K562 (cell line): ENCODE results near the gene ELOVL1.

Experiments
- ASH1L ChIP-seq: fragments of 450-650 bp; IDR thresholded peaks from 2 replicates; pipeline ENCODE4 v1.6.1; 2018; ENCODE audit warnings: borderline replicate concordance, mild to moderate bottlenecking, low read depth; ENCODE audit not compliant: partially characterized antibody
- CBFA2T2 ChIP-seq: fragments of 450-650 bp; conservative IDR thresholded peaks from 2 replicates; pipeline ENCODE4 v1.6.1; 2017; ENCODE audit warnings: mild to moderate bottlenecking
- DACH1 ChIP-seq: fragments of 450-650 bp; IDR thresholded peaks from 2 replicates; pipeline ENCODE4 v1.6.1; 2018; ENCODE audit not compliant: partially characterized antibody
- EZH2 ChIP-seq: IDR thresholded peaks from 2 replicates; pipeline ENCODE4 v1.6.1; 2012; ENCODE audit warnings: low read depth, mild to moderate bottlenecking, inconsistent platforms, low read length, borderline replicate concordance
- FOXJ2 ChIP-seq: fragments of 200-800 bp; sonication (Bioruptor generic); IDR thresholded peaks from 2 replicates; pipeline ENCODE4 v1.6.1; 2016; ENCODE audit warnings: missing genetic modification characterization, missing compliant biosample characterization
- KDM5B ChIP-seq: fragments of 200-600 bp; sonication (generic); IDR thresholded peaks from 2 replicates; pipeline ENCODE4 v1.6.1; 2012; ENCODE audit warnings: low read depth, mild to moderate bottlenecking, moderate library complexity, low read length, control low read depth, inconsistent platforms; ENCODE audit not compliant: insufficient replicate concordance
- KLF1 ChIP-seq: fragments of 450-650 bp; IDR thresholded peaks from 2 replicates; pipeline ENCODE4 v1.6.1; 2016; ENCODE audit warnings: missing genetic modification characterization, missing compliant biosample characterization
- POLR2A ChIP-seq: fragments of 450-650 bp; conservative IDR thresholded peaks from 2 replicates; pipeline ENCODE4 v1.6.1; 2016
- RAD21 ChIP-seq, 2 experiments: fragments of 250-450 bp in 1 of 2; fragments of 450-650 bp in 1 of 2; sonication (Bioruptor Pico) in 1 of 2; formaldehyde crosslinking in 1 of 2; IDR thresholded peaks in 1 of 2; conservative IDR thresholded peaks in 1 of 2; 2 replicates each; pipeline versions ENCODE4 v1.4.0 to v1.8.0; 2020 to 2022; ENCODE audit warnings: mild to moderate bottlenecking in 2 of 2, moderate library complexity in 1 of 2
- SMC3 ChIP-seq: conservative IDR thresholded peaks from 2 replicates; pipeline ENCODE4 v1.6.1; 2011; ENCODE audit warnings: low read depth, low read length, improper control_type of control experiment; ENCODE audit not compliant: insufficient read depth
- WHSC1 ChIP-seq: IDR thresholded peaks from one replicate; pipeline ENCODE4 v1.6.1; 2012; ENCODE audit warnings: low read length, control low read depth, inconsistent platforms
- ZNF407 ChIP-seq: fragments of 450-650 bp; IDR thresholded peaks from 2 replicates; pipeline ENCODE4 v1.6.1; 2016; ENCODE audit warnings: low read depth
- ZNF589 ChIP-seq: fragments of 200-800 bp; sonication (Bioruptor generic); IDR thresholded peaks from 2 replicates; pipeline ENCODE4 v1.6.1; 2016; ENCODE audit warnings: low read depth, missing genetic modification characterization, missing compliant biosample characterization

DNA sequence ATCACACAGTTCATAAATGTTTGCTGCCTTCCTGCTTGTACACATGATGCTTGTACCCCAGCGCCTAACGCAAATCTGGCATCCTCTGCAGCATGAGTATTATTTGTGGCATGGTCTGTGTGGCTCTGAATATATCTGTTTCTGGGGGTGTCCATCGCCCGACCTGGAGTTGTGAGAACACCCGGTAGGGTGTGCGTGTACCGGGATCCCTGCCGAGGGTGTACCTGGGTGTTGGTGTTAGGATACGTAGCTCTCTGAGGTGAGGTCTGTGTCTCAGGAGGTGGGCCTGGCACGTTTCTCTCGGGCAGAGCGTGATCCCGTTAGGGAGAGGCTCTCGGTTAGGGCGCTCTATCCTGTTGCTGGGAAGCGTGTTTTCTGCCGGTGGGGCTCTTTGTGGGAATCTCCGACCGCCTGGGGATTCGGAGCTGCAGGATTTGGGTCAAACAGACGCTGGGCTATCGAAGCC, 19.4 kb downstream of the ELOVL1 start:
- TF ChIP-seq KDM5B (no peak), SMC3 (no peak), POLR2A (no peak), CBFA2T2 (no peak), FOXJ2 (no peak), ASH1L (no peak), KLF1 (tag) (no peak), DACH1 (no peak), EZH2 (no peak), WHSC1 (no peak), RAD21 (CRISPR knock-in tag; conservative IDR thresholded peaks at IDR 0.05 in 1 of 2, IDR thresholded peaks at IDR 0.05 in 1 of 2) (no peak), ZNF407 (no peak), ZNF589 (CRISPR knock-in tag) (no peak)
